Mesenchymal stem cell (in vitro differentiated cells and primary cell): ENCODE measurements around the gene TAS1R2.

Source experiments
- DNase-seq: peaks from one replicate; pipeline ENCODE4 v3.0.0-alpha.2; 2013
- H2AFZ ChIP-seq: one replicate; pipeline ENCODE4 v1.6.1; 2013; ENCODE audit warnings: low read depth, mild to moderate bottlenecking, control low read depth, inconsistent platforms, low read length, moderate library complexity
- H2AK5ac ChIP-seq: 2 replicates; pipeline ENCODE4 v1.6.1; 2013; ENCODE audit warnings: low read length, moderate library complexity, mild to moderate bottlenecking, inconsistent platforms; ENCODE audit not compliant: severe bottlenecking
- H2BK120ac ChIP-seq: one replicate; pipeline ENCODE4 v1.6.1; 2013; ENCODE audit warnings: low read depth, mild to moderate bottlenecking, inconsistent platforms, low read length, moderate library complexity
- H2BK12ac ChIP-seq, 2 experiments: one replicate each; pipeline ENCODE4 v1.6.1; 2013; ENCODE audit warnings: inconsistent platforms in 2 of 2, low read length in 2 of 2, mild to moderate bottlenecking in 2 of 2, moderate library complexity in 2 of 2, control low read depth in 1 of 2
- H2BK15ac ChIP-seq: one replicate; pipeline ENCODE4 v1.6.1; 2013; ENCODE audit warnings: mild to moderate bottlenecking, low read depth, inconsistent platforms; ENCODE audit not compliant: poor library complexity, severe bottlenecking
- H2BK5ac ChIP-seq: 2 replicates; pipeline ENCODE4 v1.6.1; 2013; ENCODE audit warnings: low read depth, mild to moderate bottlenecking, low read length, control low read depth, inconsistent platforms; ENCODE audit not compliant: poor library complexity, severe bottlenecking
- H3K14ac ChIP-seq, 2 experiments: one replicate each; pipeline ENCODE4 v1.6.1; 2013; ENCODE audit warnings: inconsistent platforms in 2 of 2, low read length in 2 of 2, control low read depth in 1 of 2, mild to moderate bottlenecking in 1 of 2, moderate library complexity in 1 of 2
- H3K18ac ChIP-seq, 2 experiments: one replicate each; pipeline ENCODE4 v1.6.1; 2013; ENCODE audit warnings: inconsistent platforms in 2 of 2, low read length in 2 of 2, control low read depth in 1 of 2, low read depth in 1 of 2, mild to moderate bottlenecking in 1 of 2
- H3K23ac ChIP-seq, 2 experiments: one replicate each; pipeline ENCODE4 v1.6.1; 2013; ENCODE audit warnings: inconsistent platforms in 2 of 2, low read length in 2 of 2, mild to moderate bottlenecking in 2 of 2, moderate library complexity in 2 of 2, control low read depth in 1 of 2
- H3K27ac ChIP-seq: 2 replicates; pipeline ENCODE4 v1.5.1; 2013; ENCODE audit warnings: mild to moderate bottlenecking, moderate library complexity, low read length, control low read depth, inconsistent platforms; ENCODE audit not compliant: poor library complexity, severe bottlenecking
- H3K27me3 ChIP-seq, 2 experiments: 2 replicates each; pipeline versions ENCODE4 v1.6.1 to v1.7.0; 2013; ENCODE audit warnings: low read length in 2 of 2, mild to moderate bottlenecking in 2 of 2, moderate library complexity in 2 of 2, control low read depth in 1 of 2, inconsistent platforms in 1 of 2; ENCODE audit not compliant: control insufficient read depth in 1 of 2, insufficient read depth in 1 of 2
- H3K36me3 ChIP-seq, 2 experiments: 2 replicates each; pipeline versions ENCODE4 v1.6.1 to v1.7.0; 2013; ENCODE audit warnings: low read length in 2 of 2, control low read depth in 1 of 2, inconsistent platforms in 1 of 2, low read depth in 1 of 2, mild to moderate bottlenecking in 1 of 2; ENCODE audit not compliant: insufficient read depth in 2 of 2, control insufficient read depth in 1 of 2
- H3K4ac ChIP-seq, 2 experiments: one replicate each; pipeline ENCODE4 v1.6.1; 2013; ENCODE audit warnings: inconsistent platforms in 2 of 2, low read length in 2 of 2, mild to moderate bottlenecking in 2 of 2, moderate library complexity in 2 of 2, control low read depth in 1 of 2, low read depth in 1 of 2
- H3K4me1 ChIP-seq: 2 replicates; pipeline ENCODE4 v1.6.1; 2013; ENCODE audit warnings: low read depth, low read length, control low read depth; ENCODE audit not compliant: control insufficient read depth, insufficient read depth
- H3K4me2 ChIP-seq: 2 replicates; pipeline ENCODE4 v1.6.1; 2013; ENCODE audit warnings: low read length, mild to moderate bottlenecking, inconsistent platforms; ENCODE audit not compliant: poor library complexity, severe bottlenecking
- H3K4me3 ChIP-seq, 2 experiments: 2 replicates each; pipeline versions ENCODE4 v1.5.1 to v1.7.0; 2013; ENCODE audit warnings: low read length in 2 of 2, mild to moderate bottlenecking in 2 of 2, control low read depth in 1 of 2, low read depth in 1 of 2; ENCODE audit not compliant: insufficient read depth in 1 of 2
- H3K79me1 ChIP-seq: replicated peaks from 2 replicates; pipeline ENCODE4 v1.6.1; 2013; ENCODE audit warnings: mild to moderate bottlenecking, control low read depth, low read length, inconsistent platforms; ENCODE audit not compliant: poor library complexity, severe bottlenecking
- H3K9ac ChIP-seq: 2 replicates; pipeline ENCODE4 v1.7.0; 2013; ENCODE audit warnings: mild to moderate bottlenecking, low read length, moderate library complexity
- H3K9me3 ChIP-seq: 2 replicates; pipeline ENCODE4 v1.7.0; 2013; ENCODE audit warnings: mild to moderate bottlenecking, low read length; ENCODE audit not compliant: control insufficient read depth
- H4K8ac ChIP-seq: one replicate; pipeline ENCODE4 v1.6.1; 2013; ENCODE audit warnings: inconsistent platforms, mild to moderate bottlenecking, low read length, moderate library complexity
- H4K91ac ChIP-seq: one replicate; pipeline ENCODE4 v1.6.1; 2013; ENCODE audit warnings: mild to moderate bottlenecking, low read length, inconsistent platforms
- WGBS: methylation state at CpG from one replicate; pipeline ENCODE4 v1.1.7; 2013; ENCODE audit warnings: mixed read lengths; 5-methylcytosine and 5-hydroxymethylcytosine counted together

TAS1R2 gene

GRCh38 chr1:18869847-18870594 lies 10.6 kb upstream of the TAS1R2 start:
- H4K8ac ChIP-seq = no peak overlapping the region
- no peak for DNase-seq
- no peaks in the 10 kb centered on the region for H3K79me1 ChIP-seq
- peaks cover 23 to 44% of the 10 kb centered on the region in 2 experiments for H3K27me3 ChIP-seq
- H3K4me1 ChIP-seq = peaks cover 2% of the 10 kb centered on the region
- H3K4me2 ChIP-seq = no peak overlapping the region
- WGBS = 78% methylated on average over 9 of the region's 9 CpGs
- H4K91ac ChIP-seq = no peak overlapping the region
- H3K4me3 ChIP-seq = no peak overlapping the region
- H2BK15ac ChIP-seq = no peak overlapping the region
- H2BK120ac ChIP-seq = no peak overlapping the region
- no peak overlapping the region for H2BK12ac ChIP-seq
- no peak overlapping the region for H3K23ac ChIP-seq
- no peak overlapping the region for H2BK5ac ChIP-seq
- H2AFZ ChIP-seq = no peak overlapping the region
- no peak overlapping the region for H3K4ac ChIP-seq
- H3K27ac ChIP-seq = no peak overlapping the region
- no peaks in the 10 kb centered on the region for H3K9me3 ChIP-seq
- H3K36me3 ChIP-seq = peaks cover 0 to 21% of the 10 kb centered on the region in 2 experiments
- peak overlapping the region in 1 of 2 experiments; percentile 12 for H3K14ac ChIP-seq
- H3K18ac ChIP-seq = no peak overlapping the region
- no peak overlapping the region for H3K9ac ChIP-seq
- no peak overlapping the region for H2AK5ac ChIP-seq

- Histone ChIP-seq H4K8ac (no peak overlapping the region), H3K23ac (no peak overlapping the region)
- WGBS = 88% methylated on average over 12 of the region's 12 CpGs
Observed at GRCh38 chr1:18868801-18869424, 9.5 kb upstream of the TAS1R2 start.

GRCh38 chr1:18868354-18868753 lies 8.9 kb upstream of the TAS1R2 start:
- H2BK12ac ChIP-seq = no peak overlapping the region
- no peak overlapping the region for H3K27ac ChIP-seq
- no peak overlapping the region for H2BK15ac ChIP-seq
- no peak overlapping the region for H3K4me3 ChIP-seq
- no peak overlapping the region for H2BK5ac ChIP-seq
- no peaks in the 10 kb centered on the region for H3K79me1 ChIP-seq
- H3K27me3 ChIP-seq = peaks cover 28 to 51% of the 10 kb centered on the region in 2 experiments
- no peak overlapping the region for H2AFZ ChIP-seq
- H3K4me2 ChIP-seq = no peak overlapping the region
- no peak overlapping the region for H2AK5ac ChIP-seq
- WGBS = 68% methylated on average over 4 of the region's 5 CpGs
- no peak overlapping the region for H3K4ac ChIP-seq
- no peaks in the 10 kb centered on the region for H3K9me3 ChIP-seq
- H4K91ac ChIP-seq = no peak overlapping the region
- H2BK120ac ChIP-seq = no peak overlapping the region
- H3K23ac ChIP-seq = no peak overlapping the region
- H4K8ac ChIP-seq = no peak overlapping the region
- no peak overlapping the region for H3K18ac ChIP-seq
- H3K36me3 ChIP-seq = peaks cover 0 to 17% of the 10 kb centered on the region in 2 experiments
- no peak overlapping the region for H3K9ac ChIP-seq
- H3K4me1 ChIP-seq = no peaks in the 10 kb centered on the region
- DNase-seq = no peak
- no peak overlapping the region for H3K14ac ChIP-seq

More at GRCh38 chr1:18868801-18869424, 9.5 kb upstream of the TAS1R2 start:
- peaks cover 28 to 51% of the 10 kb centered on the region in 2 experiments for H3K27me3 ChIP-seq
- no peak overlapping the region for H4K91ac ChIP-seq
- no peak overlapping the region for H3K4me2 ChIP-seq
- H3K27ac ChIP-seq = no peak overlapping the region
- H3K14ac ChIP-seq = no peak overlapping the region
- no peak overlapping the region for H2BK12ac ChIP-seq
- H2AFZ ChIP-seq = no peak overlapping the region
- no peaks in the 10 kb centered on the region for H3K9me3 ChIP-seq
- peaks cover 0 to 17% of the 10 kb centered on the region in 2 experiments for H3K36me3 ChIP-seq
- no peak overlapping the region for H3K9ac ChIP-seq
- no peak overlapping the region for H2BK5ac ChIP-seq
- no peak overlapping the region for H3K4me3 ChIP-seq
- no peaks in the 10 kb centered on the region for H3K4me1 ChIP-seq
- no peak overlapping the region for H3K18ac ChIP-seq
- H2AK5ac ChIP-seq = no peak overlapping the region
- H3K79me1 ChIP-seq = no peaks in the 10 kb centered on the region
- DNase-seq = no peak
- H3K4ac ChIP-seq = no peak overlapping the region
- H2BK15ac ChIP-seq = no peak overlapping the region
- H2BK120ac ChIP-seq = no peak overlapping the region

GRCh38 chr1:18866846-18867245 lies 7.4 kb upstream of the TAS1R2 start:
- DNase-seq = no peak
- no peak overlapping the region for H2AFZ ChIP-seq
- H3K14ac ChIP-seq = no peak overlapping the region

More at GRCh38 chr1:18866846-18867245, 7.4 kb upstream of the TAS1R2 start:
- no peak overlapping the region for H4K8ac ChIP-seq
- H3K79me1 ChIP-seq = no peaks in the 10 kb centered on the region
- no peak overlapping the region for H2AK5ac ChIP-seq
- WGBS = 95% methylated on average over 3 of the region's 3 CpGs
- no peak overlapping the region for H4K91ac ChIP-seq
- H3K9me3 ChIP-seq = no peaks in the 10 kb centered on the region
- H3K18ac ChIP-seq = no peak overlapping the region
- H2BK5ac ChIP-seq = peak overlapping the region; percentile 10
- peaks cover 32 to 51% of the 10 kb centered on the region in 2 experiments for H3K27me3 ChIP-seq
- H2BK120ac ChIP-seq = no peak overlapping the region
- no peak overlapping the region for H3K23ac ChIP-seq
- peaks cover 0 to 5% of the 10 kb centered on the region in 2 experiments for H3K36me3 ChIP-seq
- no peak overlapping the region for H3K4me2 ChIP-seq
- H3K4me3 ChIP-seq = no peak overlapping the region
- no peak overlapping the region for H2BK15ac ChIP-seq
- H3K27ac ChIP-seq = no peak overlapping the region
- H3K9ac ChIP-seq = no peak overlapping the region
- no peaks in the 10 kb centered on the region for H3K4me1 ChIP-seq
- no peak overlapping the region for H3K4ac ChIP-seq
- no peak overlapping the region for H2BK12ac ChIP-seq
